Esophagus muscularis mucosa (tissue), 4 donors: Measurements from ENCODE around the gene WNK4. TPM values are rescaled to one million over a fixed set of nuclear protein-coding genes. Genes with fewer than 3 reads are reported as not detected.
A peak's percentile ranks its signal among the peaks of the same experiment; 100 is the strongest.

ENCODE experiments used
- DNase-seq: peaks from one replicate; pipeline ENCODE4 v3.0.0-alpha.2; 2017; ENCODE audit errors: extremely low spot score
- H3K27ac ChIP-seq, 4 donors: fragments of 200-600 bp; sonication (generic); replicated peaks in 1 of 4; 1 replicate in 3 of 4; 2 replicates in 1 of 4; pipeline ENCODE4 v1.5.1; 2016 to 2019; ENCODE audit warnings: mild to moderate bottlenecking in 1 of 4
- H3K27me3 ChIP-seq, 4 donors: fragments of 200-600 bp; sonication (generic); one replicate each; pipeline versions ENCODE4 v1.5.1 to v1.6.0; 2016 to 2019
- H3K36me3 ChIP-seq, 4 donors: fragments of 200-600 bp; sonication (generic); one replicate each; pipeline ENCODE4 v1.5.1; 2016 to 2019
- H3K4me1 ChIP-seq, 4 donors: fragments of 200-600 bp; sonication (generic); one replicate each; pipeline ENCODE4 v1.5.1; 2016 to 2019
- H3K4me3 ChIP-seq, 4 donors: fragments of 200-600 bp; sonication (generic); 1 replicate in 2 of 4; 2 replicates in 2 of 4; pipeline ENCODE4 v1.5.1; 2016 to 2019; ENCODE audit warnings: mild to moderate bottlenecking in 4 of 4, moderate library complexity in 1 of 4
- H3K9me3 ChIP-seq, 4 donors: fragments of 200-600 bp; sonication (generic); 1 replicate in 3 of 4; 2 replicates in 1 of 4; pipeline ENCODE4 v1.5.1; 2016 to 2019
- EP300 ChIP-seq: sonication (generic); formaldehyde crosslinking; IDR thresholded peaks from one replicate; pipeline ENCODE4 v1.6.1; 2017; ENCODE audit warnings: antibody characterized with exemption
- POLR2A ChIP-seq: fragments of 450-650 bp; IDR thresholded peaks from one replicate; pipeline ENCODE4 v1.6.1; 2017; ENCODE audit warnings: antibody characterized with exemption, moderate library complexity, mild to moderate bottlenecking, low read depth
- POLR2AphosphoS5 ChIP-seq, 2 donors: sonication (generic); formaldehyde crosslinking; IDR thresholded peaks; one replicate each; pipeline ENCODE4 v1.6.1; 2017; ENCODE audit warnings: antibody characterized with exemption in 2 of 2
- WGBS: methylation state at CpG from one replicate; pipeline ENCODE4 v1.1.5; 2018; 5-methylcytosine and 5-hydroxymethylcytosine counted together
- intact Hi-C: fragments of 100-400 bp; cut with DNase I; formaldehyde crosslinking; loops from one replicate; pipeline ENCODE4 v1.15.1; 2023
- total RNA-seq, 4 donors: library from RNA; depleted of rRNA; stranded (reverse); fragments of >200 nt; gene quantifications; one replicate each; pipeline versions ENCODE4 v1.1.0 to v1.2.1, GENCODE V29; 2016
- TF ChIP-seq, protein P1 (sequence below), 3 experiments: fragments of 200-600 bp in 2 of 3; fragments of 450-650 bp in 1 of 3; sonication (generic) in 2 of 3; IDR thresholded peaks; one replicate each; pipeline ENCODE4 v1.5.1; 2017 to 2019; ENCODE audit warnings: antibody characterized with exemption in 3 of 3, mild to moderate bottlenecking in 2 of 3, moderate library complexity in 1 of 3

Gene WNK4
- total RNA-seq, 4 donors from 2014 or later: 0.50 to 2.9 (median 2.1) TPM

DNA sequence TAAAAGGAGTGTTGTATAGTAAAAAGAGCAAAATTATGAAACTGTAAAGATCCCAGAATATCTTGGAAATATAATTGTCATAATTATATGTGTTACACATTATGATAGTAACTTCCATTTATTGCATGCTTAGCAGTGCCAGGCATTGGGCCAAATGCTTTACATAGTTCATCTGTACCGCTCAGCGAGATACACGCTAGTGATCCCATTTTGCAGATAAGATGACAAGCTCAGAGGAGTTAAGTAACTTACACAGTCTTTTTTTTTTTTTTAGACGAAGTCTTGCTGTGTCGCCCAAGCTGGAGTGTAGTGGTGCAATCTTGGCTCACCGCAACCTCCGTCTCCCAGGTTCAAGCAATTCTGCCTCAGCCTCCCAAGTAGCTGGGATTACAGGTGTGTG is 28.8 kb upstream of the WNK4 start:
- TF ChIP-seq POLR2AphosphoS5 (IDR thresholded peaks at IDR 0.05) (no peak), POLR2A (no peak), EP300 (no peak)
- TF ChIP-seq, protein P1, sequence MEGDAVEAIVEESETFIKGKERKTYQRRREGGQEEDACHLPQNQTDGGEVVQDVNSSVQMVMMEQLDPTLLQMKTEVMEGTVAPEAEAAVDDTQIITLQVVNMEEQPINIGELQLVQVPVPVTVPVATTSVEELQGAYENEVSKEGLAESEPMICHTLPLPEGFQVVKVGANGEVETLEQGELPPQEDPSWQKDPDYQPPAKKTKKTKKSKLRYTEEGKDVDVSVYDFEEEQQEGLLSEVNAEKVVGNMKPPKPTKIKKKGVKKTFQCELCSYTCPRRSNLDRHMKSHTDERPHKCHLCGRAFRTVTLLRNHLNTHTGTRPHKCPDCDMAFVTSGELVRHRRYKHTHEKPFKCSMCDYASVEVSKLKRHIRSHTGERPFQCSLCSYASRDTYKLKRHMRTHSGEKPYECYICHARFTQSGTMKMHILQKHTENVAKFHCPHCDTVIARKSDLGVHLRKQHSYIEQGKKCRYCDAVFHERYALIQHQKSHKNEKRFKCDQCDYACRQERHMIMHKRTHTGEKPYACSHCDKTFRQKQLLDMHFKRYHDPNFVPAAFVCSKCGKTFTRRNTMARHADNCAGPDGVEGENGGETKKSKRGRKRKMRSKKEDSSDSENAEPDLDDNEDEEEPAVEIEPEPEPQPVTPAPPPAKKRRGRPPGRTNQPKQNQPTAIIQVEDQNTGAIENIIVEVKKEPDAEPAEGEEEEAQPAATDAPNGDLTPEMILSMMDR (IDR thresholded peaks at IDR 0.05): no peak
- H3K27me3 ChIP-seq: peaks cover 0 to 5% (median 0%) of the 10 kb centered on the region in 4 donors
- no peak for DNase-seq
- peaks cover 33 to 42% (median 38%) of the 10 kb centered on the region in 4 donors for H3K4me1 ChIP-seq
- H3K36me3 ChIP-seq: no peaks in the 10 kb centered on the region
- H3K9me3 ChIP-seq: no peaks in the 10 kb centered on the region
- intact Hi-C loops: no loop called here
- H3K27ac ChIP-seq: no peak overlapping the region
- no peak overlapping the region for H3K4me3 ChIP-seq
- 58% methylated on average over 7 of the region's 7 CpGs for WGBS

DNA sequence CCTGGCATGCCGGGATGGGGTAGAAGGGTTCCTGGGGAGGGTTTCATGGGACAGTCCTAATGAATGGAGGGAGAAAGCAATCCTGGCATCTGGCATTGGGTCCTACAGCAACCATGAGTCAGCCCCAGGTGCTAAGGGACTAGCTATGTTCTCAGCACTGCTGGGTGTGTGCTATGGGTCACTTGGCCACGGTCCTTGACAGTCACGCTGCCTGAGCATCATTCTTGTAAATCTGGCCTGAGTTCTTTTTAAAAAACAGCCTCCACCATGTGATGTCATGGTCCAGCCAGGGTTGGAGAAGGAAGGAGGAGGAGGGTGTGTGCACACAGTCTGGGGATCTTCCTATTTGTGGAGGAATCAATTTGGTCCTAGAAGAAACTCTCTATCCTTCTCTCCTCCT is 25.6 kb upstream of the WNK4 start:
- Histone ChIP-seq H3K4me3 (no peak overlapping the region), H3K27ac (peak overlapping the region in 1 of 4 donors; percentile 40), H3K36me3 (no peaks in the 10 kb centered on the region), H3K27me3 (peaks cover 0 to 5% (median 0%) of the 10 kb centered on the region in 4 donors), H3K9me3 (no peaks in the 10 kb centered on the region), H3K4me1 (peaks cover 16 to 24% (median 21%) of the 10 kb centered on the region in 4 donors)
- TF ChIP-seq EP300 (no peak), POLR2AphosphoS5 (IDR thresholded peaks at IDR 0.05) (peak; percentile 42 to 46), POLR2A (no peak)
- TF ChIP-seq, protein P1 (IDR thresholded peaks at IDR 0.05): no peak
- no peak for DNase-seq
- WGBS: 62% methylated on average over 3 of the region's 3 CpGs
- intact Hi-C loops: no loop called here

DNA sequence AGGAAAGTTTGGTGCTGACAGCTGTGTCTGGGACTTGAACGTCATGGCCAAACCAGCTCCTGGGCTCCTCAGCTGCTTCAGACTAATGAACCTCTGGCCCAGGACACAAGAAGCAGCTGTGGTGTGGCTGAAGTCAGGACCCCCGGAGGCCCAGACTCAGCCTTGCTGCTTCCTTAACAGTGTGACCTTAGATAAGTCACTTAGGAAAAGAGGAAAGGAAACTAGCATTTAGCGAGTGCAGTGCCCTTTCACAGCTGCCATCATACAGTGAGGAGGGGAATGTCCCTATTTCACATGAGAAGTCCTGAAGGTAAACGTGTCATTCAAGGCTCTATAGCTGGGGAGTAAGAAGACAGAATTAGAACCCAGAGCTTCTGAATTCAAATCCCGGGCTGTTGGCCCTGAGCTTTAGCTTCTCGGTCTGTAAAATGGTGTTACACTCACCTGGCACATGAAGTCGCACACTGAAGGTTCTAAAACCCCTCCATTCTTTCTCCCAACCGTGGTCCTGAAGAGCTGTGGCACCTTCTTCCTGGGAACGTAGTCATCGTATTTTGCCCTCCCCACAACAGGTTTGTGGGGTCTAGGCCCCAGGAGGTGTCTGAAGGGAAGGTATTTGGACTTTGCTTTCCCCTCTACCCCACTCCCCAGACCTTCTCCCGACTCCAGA is 20.3 kb upstream of the WNK4 start:
- no peaks in the 10 kb centered on the region for H3K36me3 ChIP-seq
- 58% methylated on average over 11 of the region's 11 CpGs for WGBS
- intact Hi-C loops: no loop called here
- no peaks in the 10 kb centered on the region for H3K9me3 ChIP-seq
- H3K27ac ChIP-seq: peak overlapping the region; percentile 66 to 75 (median 74)
- peaks cover 0 to 33% (median 10%) of the 10 kb centered on the region in 4 donors for H3K27me3 ChIP-seq
- H3K4me3 ChIP-seq: peak overlapping the region; percentile 64 to 65 (median 64)
- TF ChIP-seq EP300 (no peak), POLR2AphosphoS5 (IDR thresholded peaks at IDR 0.05) (no peak), POLR2A (no peak)
- TF ChIP-seq, protein P1 (IDR thresholded peaks at IDR 0.05): no peak
- peaks cover 25 to 43% (median 41%) of the 10 kb centered on the region in 4 donors for H3K4me1 ChIP-seq
- DNase-seq: no peak

DNA sequence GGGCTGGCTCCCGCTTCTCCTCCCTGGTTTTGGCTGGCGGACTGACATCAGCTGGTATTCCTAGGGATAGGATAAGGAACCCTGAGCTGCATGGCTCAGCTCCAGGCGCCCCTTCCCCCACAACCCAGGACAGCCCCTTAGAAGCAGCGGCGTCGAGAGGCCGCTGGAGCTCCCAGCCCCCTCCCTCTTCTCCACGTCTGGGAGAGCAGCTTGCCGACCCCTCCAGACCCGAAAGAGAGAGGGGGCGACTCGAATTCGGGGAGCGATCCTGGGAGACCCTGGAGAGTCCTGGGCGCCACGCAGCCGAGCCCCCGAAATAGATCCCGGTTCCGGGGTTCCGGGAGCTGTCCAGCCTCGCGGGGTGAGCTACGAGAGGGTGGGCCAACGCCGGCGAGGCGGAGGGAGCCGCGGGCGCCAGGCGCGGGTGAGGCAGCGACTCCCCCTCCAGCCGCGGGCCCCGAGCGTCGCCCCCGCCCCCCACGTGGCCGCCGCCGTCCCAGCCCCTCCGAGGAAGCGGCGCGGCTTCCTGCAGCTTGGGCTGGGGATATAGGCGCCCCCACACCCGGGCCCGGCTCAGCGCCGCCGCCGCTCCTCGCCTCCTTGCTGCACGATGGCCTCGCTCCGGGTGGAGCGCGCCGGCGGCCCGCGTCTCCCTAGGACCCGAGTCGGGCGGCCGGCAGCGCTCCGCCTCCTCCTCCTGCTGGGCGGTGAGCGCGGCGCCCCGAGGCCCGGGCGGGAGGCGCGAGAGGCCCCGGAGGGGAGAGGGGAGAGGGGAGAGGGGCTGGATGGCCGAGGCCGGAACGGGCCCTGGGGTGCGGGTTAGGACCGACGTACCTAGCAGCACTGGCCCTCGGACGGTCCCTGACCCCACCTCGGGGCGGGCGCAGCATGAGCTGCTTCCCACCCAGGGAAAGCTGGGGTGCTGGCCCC is 19.5 kb upstream of the WNK4 start, which contains the start of gene RAMP2:
RAMP2 (plus strand) TSS at position 576 of the 930 bp plus-strand sequence; CDS start at position 611, 35 bp downstream.
- H3K4me3 ChIP-seq: peak within 1 kb of the TSS; percentile 64 to 65 (median 64)
- H3K9me3 ChIP-seq: no peaks in the 10 kb centered on the region
- 9% methylated on average over 30 of the region's 92 CpGs for WGBS
- peak within 1 kb of the TSS; percentile 66 to 75 (median 74) for H3K27ac ChIP-seq
- intact Hi-C loops: no loop called here
- peaks cover 0 to 33% (median 10%) of the 10 kb centered on the region in 4 donors for H3K27me3 ChIP-seq
- no peaks in the 10 kb centered on the region for H3K36me3 ChIP-seq
- peaks cover 25 to 43% (median 41%) of the 10 kb centered on the region in 4 donors for H3K4me1 ChIP-seq
- no peak for TF ChIP-seq EP300
- TF ChIP-seq, protein P1 (IDR thresholded peaks at IDR 0.05): peak in 1 of 3 experiments; percentile 13
- DNase-seq: no peak
